ENCODE data around the gene ANAPC2. TPM values are rescaled to one million over a fixed set of nuclear protein-coding genes. Genes with fewer than 3 reads are reported as not detected.

ANAPC2 gene
- total and polyA plus RNA-seq, 4 experiments from 2014 or later, result 3.2 to 125 (median 60.8) TPM

DNA sequence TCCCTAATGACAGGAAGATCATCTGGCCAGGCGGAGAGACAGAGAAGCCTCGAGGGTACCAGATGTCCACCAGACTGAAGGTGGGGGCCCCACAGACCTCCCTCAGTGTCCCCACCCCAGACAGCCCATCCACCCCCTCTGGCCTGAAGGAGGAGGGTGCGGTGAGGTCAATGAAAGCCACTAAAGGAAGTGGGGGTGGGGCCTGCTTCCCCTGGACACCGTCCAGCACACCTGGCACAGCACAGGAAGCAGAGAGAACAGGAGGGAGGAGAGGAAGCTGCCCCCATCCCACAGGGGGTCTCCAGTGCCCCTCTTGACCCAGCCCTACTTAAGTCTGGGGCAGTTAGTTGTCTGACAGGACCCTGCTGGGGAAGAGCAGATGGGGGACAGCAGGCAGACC lies 29.7 kb downstream of the ANAPC2 start:
- ChIA-PET CTCF (ENCODE audit: partially characterized antibody) (no interaction called here), POLR2A (ENCODE audit: partially characterized antibody) (no interaction called here)
- no peak overlapping the region for H3K27ac ChIP-seq (ENCODE audit: low read depth, low read length)
- H3K27ac Mint-ChIP-seq, result no peak overlapping the region
- peaks cover 6 to 22% (median 16%) of the 10 kb centered on the region in 4 donors for H3K4me1 Mint-ChIP-seq
- H3K4me1 ChIP-seq (ENCODE audit: insufficient read depth, low read length), result peaks cover 19% of the 10 kb centered on the region
- H3K9me3 ChIP-seq (ENCODE audit: control insufficient read depth in 1 of 2, low read length in 2 of 2), result no peaks in the 10 kb centered on the region
- H3K27me3 Mint-ChIP-seq, result peaks cover 7 to 35% of the 10 kb centered on the region in 2 donors
- no peaks in the 10 kb centered on the region for H3K36me3 Mint-ChIP-seq
- no peaks in the 10 kb centered on the region for H3K9me3 Mint-ChIP-seq
- no peak for DNase-seq
- no peak overlapping the region for H3K4me3 Mint-ChIP-seq
- H3K36me3 ChIP-seq (ENCODE audit: insufficient read depth, low read length), result no peaks in the 10 kb centered on the region
- intact Hi-C loops (cut with micrococcal nuclease), result no loop called here
- H3K27me3 ChIP-seq (ENCODE audit: insufficient read depth, low read length), result peaks cover 9% of the 10 kb centered on the region
- no peak overlapping the region for H3K4me3 ChIP-seq (ENCODE audit: low read length in 2 of 2)

DNA sequence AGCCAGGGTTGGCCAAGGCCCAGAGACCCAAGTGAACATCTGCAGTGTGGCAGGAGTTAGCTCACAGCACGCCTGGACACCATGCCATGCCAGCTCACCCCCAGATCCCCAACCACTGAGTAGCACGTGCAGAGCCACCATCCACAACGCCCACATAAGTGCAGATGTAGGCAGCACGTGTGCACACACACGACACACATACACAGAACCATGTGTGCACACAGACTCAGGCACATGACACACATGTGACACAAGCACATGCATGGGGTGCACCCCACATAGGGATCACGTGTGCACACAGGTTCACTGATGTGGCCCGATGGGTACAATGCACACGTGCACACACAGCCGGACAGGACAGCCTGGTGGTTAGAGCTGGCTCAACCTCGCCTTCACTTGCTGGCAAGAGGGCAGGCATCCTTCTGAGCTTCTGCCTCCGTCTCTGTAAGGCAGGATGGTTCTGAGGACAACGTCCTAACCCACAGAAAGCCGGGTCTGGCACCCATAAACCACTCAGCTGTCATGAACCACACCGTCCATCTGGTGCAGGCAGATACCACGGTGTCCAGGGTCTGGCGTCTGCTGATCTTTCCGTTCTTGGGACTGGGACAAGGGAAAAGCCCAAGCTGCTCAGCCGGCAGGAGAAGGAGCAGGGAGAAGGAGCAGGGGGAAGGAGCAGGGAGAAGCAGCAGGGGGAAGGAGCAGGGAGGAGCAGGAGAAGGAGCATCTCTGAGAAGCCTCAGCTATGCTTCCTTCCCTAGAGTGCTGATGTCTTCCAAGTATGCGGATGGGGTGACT lies 30.5 kb downstream of the ANAPC2 start:
- Mint-ChIP-seq H3K27me3 (peaks cover 6 to 33% of the 10 kb centered on the region in 2 donors), H3K27ac (peak overlapping the region in 3 of 7 donors; percentile 7 to 59 (median 10)), H3K4me3 (peak overlapping the region in 2 of 8 donors; percentile 23 to 25), H3K9me3 (no peaks in the 10 kb centered on the region), H3K4me1 (peaks cover 6 to 22% (median 16%) of the 10 kb centered on the region in 4 donors), H3K36me3 (no peaks in the 10 kb centered on the region)
- H3K27me3 ChIP-seq (ENCODE audit: insufficient read depth, low read length), result peaks cover 9% of the 10 kb centered on the region
- H3K4me3 ChIP-seq (ENCODE audit: low read length in 2 of 2), result no peak overlapping the region
- no peaks in the 10 kb centered on the region for H3K9me3 ChIP-seq (ENCODE audit: control insufficient read depth in 1 of 2, low read length in 2 of 2)
- intact Hi-C loops (cut with micrococcal nuclease), result no loop called here
- H3K27ac ChIP-seq (ENCODE audit: low read depth, low read length), result no peak overlapping the region
- no peaks in the 10 kb centered on the region for H3K36me3 ChIP-seq (ENCODE audit: insufficient read depth, low read length)
- peaks cover 19% of the 10 kb centered on the region for H3K4me1 ChIP-seq (ENCODE audit: insufficient read depth, low read length)
- no peak for DNase-seq
- POLR2A ChIA-PET (ENCODE audit: partially characterized antibody), result interaction anchor here (1.3 to 1.7 kb wide), 2 partner anchors 28 to 83 kb away, joined by 3 to 4 read pairs; partner anchors contain the start of gene TUBB4B
- CTCF ChIA-PET (ENCODE audit: partially characterized antibody), result interaction anchor here (1.4 kb wide), 1 partner anchor 31 kb away, joined by 3 read pairs; no protein-coding TSS in a partner anchor

DNA sequence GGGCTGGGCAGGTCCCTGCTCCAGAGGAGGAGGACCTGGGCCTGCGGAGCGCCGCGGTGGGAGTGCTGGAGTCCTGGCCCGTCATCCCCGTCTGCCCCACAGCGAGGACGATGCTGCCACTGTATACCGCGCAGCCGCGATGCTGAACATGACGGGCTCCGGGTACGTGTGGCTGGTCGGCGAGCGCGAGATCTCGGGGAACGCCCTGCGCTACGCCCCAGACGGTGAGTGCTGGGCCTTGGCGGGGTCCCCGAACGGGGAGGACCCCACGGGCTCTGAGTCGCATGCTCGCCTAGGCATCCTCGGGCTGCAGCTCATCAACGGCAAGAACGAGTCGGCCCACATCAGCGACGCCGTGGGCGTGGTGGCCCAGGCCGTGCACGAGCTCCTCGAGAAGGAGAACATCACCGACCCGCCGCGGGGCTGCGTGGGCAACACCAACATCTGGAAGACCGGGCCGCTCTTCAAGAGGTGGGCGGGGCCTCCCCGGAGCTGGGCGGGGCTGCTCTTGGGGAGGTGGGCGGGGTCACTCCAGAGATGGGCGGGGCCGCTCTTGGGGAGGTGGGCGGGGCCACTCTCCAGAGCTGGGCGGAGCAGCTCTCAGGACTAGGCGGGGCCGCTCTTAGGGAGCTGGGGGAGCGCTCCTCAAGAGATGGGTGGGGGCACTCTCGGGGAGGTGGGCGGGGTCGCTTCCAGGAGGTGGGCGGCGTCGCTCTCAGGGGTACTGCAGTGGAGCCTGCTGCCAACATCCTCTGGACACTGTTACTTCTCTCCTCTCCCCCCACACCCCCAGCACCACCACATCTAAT lies 31.6 kb downstream of the ANAPC2 start:
- Histone ChIP-seq H3K4me1 (ENCODE audit: insufficient read depth, low read length) (peaks cover 19% of the 10 kb centered on the region), H3K27ac (ENCODE audit: low read depth, low read length) (no peak overlapping the region), H3K36me3 (ENCODE audit: insufficient read depth, low read length) (no peaks in the 10 kb centered on the region), H3K9me3 (ENCODE audit: control insufficient read depth in 1 of 2, low read length in 2 of 2) (no peaks in the 10 kb centered on the region), H3K27me3 (ENCODE audit: insufficient read depth, low read length) (peaks cover 9% of the 10 kb centered on the region), H3K4me3 (ENCODE audit: low read length in 2 of 2) (peak overlapping the region in 1 of 2 donors; percentile 44)
- intact Hi-C loops (cut with micrococcal nuclease), result no loop called here
- POLR2A ChIA-PET (ENCODE audit: partially characterized antibody), result interaction anchor here (0.6 to 1.7 kb wide), 4 partner anchors 14 to 84 kb away, joined by 3 to 4 read pairs (median 3); partner anchors contain the start of gene TUBB4B
- Mint-ChIP-seq H3K4me1 (peaks cover 6 to 22% (median 16%) of the 10 kb centered on the region in 4 donors), H3K27ac (peak overlapping the region in 1 of 7 donors; percentile 59), H3K4me3 (peak overlapping the region in 7 of 8 donors; percentile 38 to 72 (median 54)), H3K27me3 (peaks cover 6 to 32% of the 10 kb centered on the region in 2 donors), H3K9me3 (no peaks in the 10 kb centered on the region), H3K36me3 (no peaks in the 10 kb centered on the region)
- CTCF ChIA-PET (ENCODE audit: partially characterized antibody), result interaction anchor here (1.4 kb wide), 1 partner anchor 33 kb away, joined by 3 read pairs; no protein-coding TSS in a partner anchor
- peak; percentile 31 to 59 (median 44) for DNase-seq

DNA sequence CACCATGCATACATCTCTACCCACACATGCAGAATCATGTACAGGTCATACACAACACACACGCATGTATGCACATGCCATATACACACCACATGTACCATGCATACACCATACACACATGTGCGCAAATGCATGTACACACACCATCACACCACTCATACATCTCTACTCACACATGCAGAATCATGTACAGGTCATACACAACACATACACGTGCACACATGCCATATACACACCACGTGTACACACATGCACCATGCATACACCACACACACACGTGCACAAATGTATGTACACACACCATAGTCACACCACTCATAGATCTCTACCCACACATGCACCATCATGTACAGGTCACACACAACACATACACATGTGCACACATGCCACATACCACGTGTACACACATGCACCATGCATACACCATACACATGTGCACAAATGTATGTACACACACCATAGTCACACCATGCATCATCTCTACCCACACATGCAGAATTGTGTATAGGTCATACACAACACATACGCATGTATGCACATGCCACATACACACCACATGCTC lies 35.4 kb downstream of the ANAPC2 start:
- no peaks in the 10 kb centered on the region for H3K36me3 ChIP-seq (ENCODE audit: insufficient read depth, low read length)
- POLR2A ChIA-PET (ENCODE audit: partially characterized antibody), result no interaction called here
- intact Hi-C loops (cut with micrococcal nuclease), result no loop called here

DNA sequence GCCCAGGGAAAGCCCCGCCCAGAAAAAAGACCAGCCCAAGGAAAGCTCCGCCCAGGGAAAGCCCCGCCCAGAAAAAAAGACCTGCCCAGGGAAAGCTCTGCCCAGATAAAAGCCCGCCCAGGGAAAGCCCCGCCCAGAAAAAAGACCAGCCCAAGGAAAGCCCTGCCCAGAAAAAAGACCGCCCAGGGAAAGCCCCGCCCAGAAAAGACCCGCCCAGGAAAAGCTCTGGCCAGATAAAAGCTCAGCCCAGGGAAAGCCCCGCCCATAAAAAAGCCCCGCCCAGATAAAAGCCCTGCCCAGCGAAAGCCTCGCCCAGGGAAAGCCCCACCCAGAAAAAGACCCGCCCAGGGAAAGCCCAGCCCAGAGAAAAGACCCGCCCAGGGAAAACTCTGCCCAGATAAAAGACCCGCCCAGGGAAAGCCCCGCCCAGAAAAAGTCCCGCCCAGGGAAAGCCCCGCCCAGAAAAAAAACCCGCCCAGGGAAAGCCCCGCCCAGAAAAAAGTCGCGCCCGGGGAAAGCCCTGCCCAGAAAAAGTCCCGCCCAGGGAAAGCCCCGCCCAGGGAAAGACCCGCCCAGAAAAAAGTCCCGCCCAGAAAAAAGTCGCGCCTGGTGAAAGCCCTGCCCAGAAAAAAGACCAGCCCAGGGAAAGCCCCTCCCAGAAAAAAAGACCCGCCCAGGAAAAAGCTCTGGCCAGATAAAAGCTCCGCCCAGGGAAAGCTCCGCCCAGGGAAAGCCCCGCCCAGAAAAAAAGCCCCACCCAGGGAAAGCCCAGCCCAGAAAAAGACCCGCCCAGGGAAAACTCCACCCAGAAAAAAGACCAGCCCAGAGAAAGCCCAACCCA lies 37.5 kb downstream of the ANAPC2 start:
- H3K27ac Mint-ChIP-seq, result peak overlapping the region in 2 of 7 donors; percentile 58 to 62
- intact Hi-C loops (cut with micrococcal nuclease), result no loop called here

More for the DNA sequence above, 35.4 kb downstream of the ANAPC2 start:
- H3K4me3 ChIP-seq (ENCODE audit: low read length in 2 of 2), result no peak overlapping the region
- Mint-ChIP-seq H3K9me3 (no peaks in the 10 kb centered on the region), H3K36me3 (no peaks in the 10 kb centered on the region), H3K27ac (no peak overlapping the region), H3K4me3 (no peak overlapping the region), H3K4me1 (peaks cover 2 to 16% (median 5%) of the 10 kb centered on the region in 4 donors), H3K27me3 (peaks cover under 1 to 15% of the 10 kb centered on the region in 2 donors)
- DNase-seq, result no peak
- no peaks in the 10 kb centered on the region for H3K27me3 ChIP-seq (ENCODE audit: insufficient read depth, low read length)
- H3K27ac ChIP-seq (ENCODE audit: low read depth, low read length), result no peak overlapping the region
- peaks cover 13% of the 10 kb centered on the region for H3K4me1 ChIP-seq (ENCODE audit: insufficient read depth, low read length)
- CTCF ChIA-PET (ENCODE audit: partially characterized antibody), result no interaction called here
- no peaks in the 10 kb centered on the region for H3K9me3 ChIP-seq (ENCODE audit: control insufficient read depth in 1 of 2, low read length in 2 of 2)

DNA sequence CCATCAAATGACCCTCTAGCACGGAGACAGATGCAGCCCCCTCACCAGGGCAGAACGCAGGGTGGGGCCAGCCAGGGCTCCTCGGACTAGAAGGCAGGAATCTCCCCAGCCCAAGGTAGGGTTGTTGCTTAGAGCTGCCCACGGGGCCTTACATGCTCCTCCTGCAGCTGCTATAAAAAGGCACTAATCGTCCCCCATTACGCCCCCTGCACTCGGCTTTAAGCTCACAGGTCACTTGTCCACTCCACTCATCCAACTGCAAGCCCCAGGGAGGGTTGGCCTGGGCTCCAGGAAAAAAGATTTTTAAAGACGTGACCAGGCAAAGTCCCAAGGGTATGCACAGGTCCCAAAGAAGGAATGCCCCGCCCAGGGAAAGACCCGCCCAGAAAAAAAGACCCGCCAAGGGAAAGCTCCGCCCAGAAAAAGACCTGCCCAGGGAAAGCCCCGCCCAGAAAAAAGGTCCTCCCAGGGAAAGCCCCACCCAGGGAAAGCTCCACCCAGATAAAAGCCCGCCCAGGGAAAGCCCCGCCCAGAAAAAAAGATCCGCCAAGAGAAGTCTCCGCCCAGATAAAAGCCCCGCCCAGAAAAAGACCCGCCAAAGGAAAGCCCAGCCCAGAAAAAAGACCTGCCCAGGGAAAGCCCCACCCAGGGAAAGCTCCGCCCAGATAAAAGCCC lies 38.3 kb downstream of the ANAPC2 start:
- Histone ChIP-seq H3K4me3 (ENCODE audit: low read length in 2 of 2) (no peak overlapping the region), H3K27me3 (ENCODE audit: insufficient read depth, low read length) (no peaks in the 10 kb centered on the region), H3K9me3 (ENCODE audit: control insufficient read depth in 1 of 2, low read length in 2 of 2) (no peaks in the 10 kb centered on the region), H3K4me1 (ENCODE audit: insufficient read depth, low read length) (no peaks in the 10 kb centered on the region), H3K27ac (ENCODE audit: low read depth, low read length) (no peak overlapping the region), H3K36me3 (ENCODE audit: insufficient read depth, low read length) (no peaks in the 10 kb centered on the region)
- Mint-ChIP-seq H3K27ac (no peak overlapping the region), H3K4me1 (peaks cover 0 to 8% (median 0%) of the 10 kb centered on the region in 4 donors), H3K27me3 (peaks cover 3 to 6% of the 10 kb centered on the region in 2 donors), H3K4me3 (no peak overlapping the region), H3K36me3 (no peaks in the 10 kb centered on the region), H3K9me3 (no peaks in the 10 kb centered on the region)
- intact Hi-C loops (cut with micrococcal nuclease), result no loop called here
- DNase-seq, result peak in 1 of 5 donors; percentile 18
- CTCF ChIA-PET (ENCODE audit: partially characterized antibody), result no interaction called here
- POLR2A ChIA-PET (ENCODE audit: partially characterized antibody), result no interaction called here

More for the DNA sequence above, 37.5 kb downstream of the ANAPC2 start:
- H3K9me3 Mint-ChIP-seq, result no peaks in the 10 kb centered on the region
- ChIA-PET POLR2A (ENCODE audit: partially characterized antibody) (no interaction called here), CTCF (ENCODE audit: partially characterized antibody) (no interaction called here)
- no peaks in the 10 kb centered on the region for H3K36me3 Mint-ChIP-seq
- peak in 1 of 5 donors; percentile 34 for DNase-seq
- Histone ChIP-seq H3K36me3 (ENCODE audit: insufficient read depth, low read length) (no peaks in the 10 kb centered on the region), H3K4me3 (ENCODE audit: low read length in 2 of 2) (no peak overlapping the region), H3K4me1 (ENCODE audit: insufficient read depth, low read length) (no peaks in the 10 kb centered on the region), H3K27ac (ENCODE audit: low read depth, low read length) (no peak overlapping the region), H3K9me3 (ENCODE audit: control insufficient read depth in 1 of 2, low read length in 2 of 2) (no peaks in the 10 kb centered on the region), H3K27me3 (ENCODE audit: insufficient read depth, low read length) (no peaks in the 10 kb centered on the region)
- H3K4me1 Mint-ChIP-seq, result peaks cover 0 to 8% (median 0%) of the 10 kb centered on the region in 4 donors
- no peak overlapping the region for H3K4me3 Mint-ChIP-seq
- peaks cover 3 to 9% of the 10 kb centered on the region in 2 donors for H3K27me3 Mint-ChIP-seq
